Measurements from ENCODE around the gene IQGAP2.
A peak's percentile ranks its signal among the peaks of the same experiment; 100 is the strongest.

IQGAP2 gene

DNA sequence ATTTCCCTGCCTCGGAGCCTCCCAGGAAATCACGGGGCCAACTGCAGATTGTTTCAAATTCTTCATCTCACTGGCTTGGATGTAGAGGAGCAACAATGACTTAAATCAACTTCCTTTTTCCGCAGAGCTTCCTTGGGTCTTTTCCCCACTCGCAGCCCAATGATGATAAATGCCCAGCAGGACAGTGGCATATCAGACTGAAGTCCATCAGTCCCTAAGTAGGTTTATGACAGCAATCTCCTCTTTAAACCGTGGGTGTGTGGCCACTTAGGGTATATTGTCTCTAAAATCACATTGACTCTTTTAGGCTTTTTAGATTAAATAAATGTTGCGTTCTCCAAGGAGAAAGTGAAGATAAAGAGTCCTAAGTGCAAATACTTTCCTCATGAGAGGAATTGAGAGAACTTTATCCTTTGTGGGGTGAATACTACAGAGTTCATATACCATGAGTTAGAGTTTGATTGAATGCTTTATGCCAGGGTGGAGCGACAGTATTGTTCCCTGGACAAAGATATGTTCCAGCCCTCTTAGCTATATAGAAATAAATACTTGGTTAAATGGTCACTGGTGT is 59.1 kb downstream of the IQGAP2 start:
- peaks cover 0 to 5% of the 10 kb centered on the region in 2 donors for H3K36me3 ChIP-seq (replicated peaks in 1 of 2; ENCODE audit: control insufficient read depth in 2 of 2, insufficient read depth in 2 of 2, low read length in 2 of 2)
- no peak overlapping the region for H3K27ac ChIP-seq (replicated peaks; ENCODE audit: low read length)
- WGBS, 2 donors (ENCODE audit: extremely low coverage in 2 of 2, insufficient read length in 2 of 2, insufficient replicate concordance in 1 of 2) = no CpG with 5 or more reads among the region's 7 CpGs
- H2AK5ac ChIP-seq (ENCODE audit: low read depth, low read length) = no peak overlapping the region
- no peaks in the 10 kb centered on the region for H3K27me3 ChIP-seq (ENCODE audit: control insufficient read depth in 3 of 3, insufficient read depth in 3 of 3, low read depth in 1 of 3, low read length in 3 of 3)
- H2BK15ac ChIP-seq (ENCODE audit: low read length) = no peak overlapping the region
- peaks cover 2 to 5% of the 10 kb centered on the region in 2 donors for H3K4me1 ChIP-seq (ENCODE audit: control insufficient read depth in 2 of 2, insufficient read depth in 1 of 2, low read depth in 1 of 2, low read length in 2 of 2)
- H3K18ac ChIP-seq (ENCODE audit: low read length) = no peak overlapping the region
- peaks cover 0 to 6% of the 10 kb centered on the region in 2 donors for H3K9me3 ChIP-seq (replicated peaks in 1 of 2; ENCODE audit: control insufficient read depth in 2 of 2, insufficient read depth in 1 of 2, low read depth in 1 of 2, low read length in 2 of 2)
- H3K14ac ChIP-seq (ENCODE audit: low read length) = no peak overlapping the region
- H2AFZ ChIP-seq (ENCODE audit: low read length) = no peak overlapping the region
- no peak overlapping the region for H2BK5ac ChIP-seq (ENCODE audit: low read length)
- no peak overlapping the region for H3K9ac ChIP-seq (ENCODE audit: low read depth, low read length, poor library complexity)
- no peak overlapping the region for H4K8ac ChIP-seq (ENCODE audit: low read depth, low read length)
- no peak overlapping the region for H3K4me2 ChIP-seq (ENCODE audit: insufficient read depth, low read length, poor library complexity, severe bottlenecking)
- H4K91ac ChIP-seq (ENCODE audit: low read depth, low read length, poor library complexity) = peak overlapping the region; percentile 2
- H3K79me1 ChIP-seq (ENCODE audit: low read depth, low read length) = no peaks in the 10 kb centered on the region
- H2BK120ac ChIP-seq (ENCODE audit: low read depth, low read length) = no peak overlapping the region
- H3K4ac ChIP-seq (ENCODE audit: low read length) = no peak overlapping the region
- no peak overlapping the region for H2BK12ac ChIP-seq (ENCODE audit: low read length)
- H3K23ac ChIP-seq (ENCODE audit: low read depth, low read length, poor library complexity) = no peak overlapping the region
- no peak for DNase-seq (ENCODE audit: low spot score)
- H3K4me3 ChIP-seq (ENCODE audit: low read length in 2 of 2) = no peak overlapping the region

DNA sequence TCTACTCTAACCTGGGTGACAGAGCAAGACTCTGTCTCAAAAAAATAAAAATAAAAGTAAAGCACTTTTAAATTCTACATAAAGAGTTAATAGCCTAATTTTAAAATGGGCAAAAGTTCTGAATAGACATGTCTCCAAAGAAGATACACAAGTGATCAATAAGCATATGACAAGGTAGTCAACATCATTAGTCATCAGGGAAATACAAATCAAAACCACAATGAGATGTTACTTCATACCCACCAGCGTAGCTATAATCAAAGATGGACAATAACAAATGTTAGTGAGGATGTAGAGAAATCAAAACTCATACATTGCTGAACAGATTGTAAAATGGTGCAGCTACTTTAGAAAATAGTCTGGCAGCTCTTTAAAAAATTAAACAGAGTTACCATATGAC is 64.1 kb downstream of the IQGAP2 start:
- Histone ChIP-seq H3K14ac (ENCODE audit: low read length) (no peak overlapping the region), H3K27ac (replicated peaks; ENCODE audit: low read length) (no peak overlapping the region), H2AK5ac (ENCODE audit: low read depth, low read length) (no peak overlapping the region), H2BK12ac (ENCODE audit: low read length) (no peak overlapping the region), H2BK15ac (ENCODE audit: low read length) (no peak overlapping the region), H3K36me3 (replicated peaks in 1 of 2; ENCODE audit: control insufficient read depth in 2 of 2, insufficient read depth in 2 of 2, low read length in 2 of 2) (peaks cover 0 to 5% of the 10 kb centered on the region in 2 donors), H4K8ac (ENCODE audit: low read depth, low read length) (no peak overlapping the region), H3K4me3 (ENCODE audit: low read length in 2 of 2) (no peak overlapping the region), H3K4me2 (ENCODE audit: insufficient read depth, low read length, poor library complexity, severe bottlenecking) (no peak overlapping the region), H2BK120ac (ENCODE audit: low read depth, low read length) (no peak overlapping the region), H3K4ac (ENCODE audit: low read length) (no peak overlapping the region), H2BK5ac (ENCODE audit: low read length) (no peak overlapping the region), H3K9ac (ENCODE audit: low read depth, low read length, poor library complexity) (no peak overlapping the region), H3K18ac (ENCODE audit: low read length) (no peak overlapping the region), H4K91ac (ENCODE audit: low read depth, low read length, poor library complexity) (no peak overlapping the region), H3K27me3 (ENCODE audit: control insufficient read depth in 3 of 3, insufficient read depth in 3 of 3, low read depth in 1 of 3, low read length in 3 of 3) (no peaks in the 10 kb centered on the region), H3K9me3 (replicated peaks in 1 of 2; ENCODE audit: control insufficient read depth in 2 of 2, insufficient read depth in 1 of 2, low read depth in 1 of 2, low read length in 2 of 2) (peaks cover 0 to 6% of the 10 kb centered on the region in 2 donors), H2AFZ (ENCODE audit: low read length) (no peak overlapping the region), H3K23ac (ENCODE audit: low read depth, low read length, poor library complexity) (no peak overlapping the region), H3K79me1 (ENCODE audit: low read depth, low read length) (no peaks in the 10 kb centered on the region), H3K4me1 (ENCODE audit: control insufficient read depth in 2 of 2, insufficient read depth in 1 of 2, low read depth in 1 of 2, low read length in 2 of 2) (no peaks in the 10 kb centered on the region)
- no peak for DNase-seq (ENCODE audit: low spot score)
- no CpG with 5 or more reads among the region's 1 CpG for WGBS, 2 donors (ENCODE audit: extremely low coverage in 2 of 2, insufficient read length in 2 of 2, insufficient replicate concordance in 1 of 2)

DNA sequence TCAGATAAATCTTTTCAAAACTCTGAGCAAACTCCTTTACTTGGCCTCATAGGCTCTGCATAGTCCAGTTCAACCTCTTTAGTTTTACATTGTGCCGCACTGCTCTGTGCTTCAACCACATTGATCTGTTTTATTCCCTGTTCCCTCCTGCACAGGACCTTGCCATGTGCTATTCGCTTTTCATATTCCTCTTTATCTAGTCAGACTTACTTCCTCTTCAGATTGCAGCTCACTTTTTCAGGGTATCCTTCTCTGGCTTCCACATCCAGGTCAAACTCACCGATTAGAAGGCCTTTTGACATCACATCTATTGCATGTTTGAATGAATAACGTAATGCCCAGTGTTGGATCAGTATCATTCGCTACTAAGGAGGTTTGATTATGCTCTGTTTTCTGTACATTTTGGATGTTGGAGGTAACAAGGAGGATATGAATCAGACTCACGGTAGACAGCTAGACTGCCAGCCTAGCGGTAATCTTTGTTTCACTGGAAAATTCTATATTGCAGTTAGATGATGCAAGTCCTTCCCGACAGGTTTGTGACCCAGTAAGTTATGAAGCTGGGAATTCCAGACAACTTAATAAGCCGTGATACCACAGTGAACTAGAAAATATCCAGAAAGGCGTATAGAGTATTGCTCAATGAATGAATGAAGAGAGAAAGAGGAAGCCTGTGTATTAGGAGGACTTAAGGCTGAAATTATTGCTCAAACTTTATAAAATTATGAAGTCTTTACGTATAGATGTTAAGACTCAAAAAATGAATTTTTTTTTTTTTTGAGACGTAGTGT is 65.7 kb downstream of the IQGAP2 start:
- Histone ChIP-seq H3K4ac (ENCODE audit: low read length) (no peak overlapping the region), H2BK12ac (ENCODE audit: low read length) (no peak overlapping the region), H3K36me3 (replicated peaks in 1 of 2; ENCODE audit: control insufficient read depth in 2 of 2, insufficient read depth in 2 of 2, low read length in 2 of 2) (peaks cover 0 to 2% of the 10 kb centered on the region in 2 donors), H3K27me3 (ENCODE audit: control insufficient read depth in 3 of 3, insufficient read depth in 3 of 3, low read depth in 1 of 3, low read length in 3 of 3) (no peaks in the 10 kb centered on the region), H2BK5ac (ENCODE audit: low read length) (no peak overlapping the region), H3K27ac (replicated peaks; ENCODE audit: low read length) (no peak overlapping the region), H4K8ac (ENCODE audit: low read depth, low read length) (no peak overlapping the region), H4K91ac (ENCODE audit: low read depth, low read length, poor library complexity) (no peak overlapping the region), H3K23ac (ENCODE audit: low read depth, low read length, poor library complexity) (no peak overlapping the region), H3K9me3 (replicated peaks in 1 of 2; ENCODE audit: control insufficient read depth in 2 of 2, insufficient read depth in 1 of 2, low read depth in 1 of 2, low read length in 2 of 2) (peaks cover 0 to 6% of the 10 kb centered on the region in 2 donors), H3K14ac (ENCODE audit: low read length) (no peak overlapping the region), H3K9ac (ENCODE audit: low read depth, low read length, poor library complexity) (no peak overlapping the region), H3K4me3 (ENCODE audit: low read length in 2 of 2) (no peak overlapping the region), H3K79me1 (ENCODE audit: low read depth, low read length) (no peaks in the 10 kb centered on the region), H3K18ac (ENCODE audit: low read length) (no peak overlapping the region), H2BK120ac (ENCODE audit: low read depth, low read length) (no peak overlapping the region), H2AK5ac (ENCODE audit: low read depth, low read length) (no peak overlapping the region), H2BK15ac (ENCODE audit: low read length) (no peak overlapping the region), H2AFZ (ENCODE audit: low read length) (no peak overlapping the region), H3K4me2 (ENCODE audit: insufficient read depth, low read length, poor library complexity, severe bottlenecking) (no peak overlapping the region), H3K4me1 (ENCODE audit: control insufficient read depth in 2 of 2, insufficient read depth in 1 of 2, low read depth in 1 of 2, low read length in 2 of 2) (no peaks in the 10 kb centered on the region)
- no CpG with 5 or more reads among the region's 12 CpGs for whole genome bisulfite sequencing, 2 donors (ENCODE audit: extremely low coverage in 2 of 2, insufficient read length in 2 of 2, insufficient replicate concordance in 1 of 2)
- DNase-seq (ENCODE audit: low spot score) = no peak

DNA sequence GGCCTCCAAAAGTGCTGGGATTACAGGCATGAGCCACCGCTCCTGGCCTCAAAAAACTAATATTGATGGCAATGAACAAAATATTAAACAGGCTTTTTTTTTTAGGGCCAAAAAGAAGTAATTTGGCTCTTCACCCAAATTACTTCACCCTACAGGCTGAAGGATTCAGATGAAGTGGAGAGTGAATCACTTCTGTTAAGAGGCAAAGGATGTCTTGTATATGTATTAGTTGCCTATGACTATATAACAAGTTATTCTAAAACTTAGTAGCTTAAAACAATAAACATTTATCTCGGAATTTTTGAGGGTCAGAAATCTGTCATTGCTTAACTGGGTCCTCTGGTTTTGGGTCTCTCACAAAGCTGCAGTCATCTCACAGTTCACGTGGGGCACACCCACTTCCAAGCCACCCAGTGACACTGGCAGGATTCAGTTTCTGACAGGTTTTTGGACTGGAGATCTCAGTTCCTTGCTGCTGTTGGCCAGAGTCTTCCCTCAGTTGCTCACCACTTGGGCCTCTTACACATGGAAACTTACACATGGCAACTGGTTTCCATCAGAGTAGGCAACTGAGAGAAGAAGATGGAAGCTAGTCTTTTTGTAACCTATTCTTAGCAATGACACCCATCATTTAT is 66.7 kb downstream of the IQGAP2 start:
- Histone ChIP-seq H4K8ac (ENCODE audit: low read depth, low read length) (no peak overlapping the region), H3K4me2 (ENCODE audit: insufficient read depth, low read length, poor library complexity, severe bottlenecking) (no peak overlapping the region), H3K36me3 (replicated peaks in 1 of 2; ENCODE audit: control insufficient read depth in 2 of 2, insufficient read depth in 2 of 2, low read length in 2 of 2) (peaks cover 0 to 2% of the 10 kb centered on the region in 2 donors), H3K9me3 (replicated peaks in 1 of 2; ENCODE audit: control insufficient read depth in 2 of 2, insufficient read depth in 1 of 2, low read depth in 1 of 2, low read length in 2 of 2) (peaks cover 0 to 4% of the 10 kb centered on the region in 2 donors), H2BK12ac (ENCODE audit: low read length) (no peak overlapping the region), H3K4me3 (ENCODE audit: low read length in 2 of 2) (no peak overlapping the region), H3K79me1 (ENCODE audit: low read depth, low read length) (no peaks in the 10 kb centered on the region), H3K9ac (ENCODE audit: low read depth, low read length, poor library complexity) (no peak overlapping the region), H2BK15ac (ENCODE audit: low read length) (no peak overlapping the region), H3K27me3 (ENCODE audit: control insufficient read depth in 3 of 3, insufficient read depth in 3 of 3, low read depth in 1 of 3, low read length in 3 of 3) (no peaks in the 10 kb centered on the region), H2AK5ac (ENCODE audit: low read depth, low read length) (no peak overlapping the region), H2AFZ (ENCODE audit: low read length) (no peak overlapping the region), H3K23ac (ENCODE audit: low read depth, low read length, poor library complexity) (no peak overlapping the region), H2BK5ac (ENCODE audit: low read length) (no peak overlapping the region), H3K18ac (ENCODE audit: low read length) (no peak overlapping the region), H3K4ac (ENCODE audit: low read length) (no peak overlapping the region), H3K27ac (replicated peaks; ENCODE audit: low read length) (no peak overlapping the region), H2BK120ac (ENCODE audit: low read depth, low read length) (no peak overlapping the region), H4K91ac (ENCODE audit: low read depth, low read length, poor library complexity) (no peak overlapping the region), H3K14ac (ENCODE audit: low read length) (no peak overlapping the region), H3K4me1 (ENCODE audit: control insufficient read depth in 2 of 2, insufficient read depth in 1 of 2, low read depth in 1 of 2, low read length in 2 of 2) (no peaks in the 10 kb centered on the region)
- WGBS, 2 donors (ENCODE audit: extremely low coverage in 2 of 2, insufficient read length in 2 of 2, insufficient replicate concordance in 1 of 2) = no CpG with 5 or more reads among the region's 3 CpGs
- DNase-seq (ENCODE audit: low spot score) = no peak

Measured in neuronal stem cell (in vitro differentiated cells).